ENCODE data around the gene SLC48A1. TPM values are rescaled to one million over a fixed set of nuclear protein-coding genes. Genes with fewer than 3 reads are reported as not detected.

The SLC48A1 gene
- total and polyA plus RNA-seq, 10 of the 15 experiments (the other 5 are each of a cell fraction or from before 2014, with no cell fraction given), result 1.1 to 4.9 (median 1.9) TPM

GRCh38 chr12:47821346-47821706 lies 48.3 kb downstream of the SLC48A1 start:
- H3K79me2 ChIP-seq (ENCODE audit: control insufficient read depth, insufficient read depth, low read length), result peaks cover 15% of the 10 kb centered on the region
- peaks cover 27% of the 10 kb centered on the region for H3K4me1 ChIP-seq (ENCODE audit: control insufficient read depth, insufficient read depth, low read length)
- ChIA-PET POLR2A (interaction anchor here (0.8 to 1.1 kb wide), 2 partner anchors 9 to 11 kb away, joined by 3 to 4 read pairs; no protein-coding TSS in a partner anchor), SMC1A (ENCODE audit: uncharacterized antibody, unreplicated experiment) (interaction anchor here (1.9 to 3.4 kb wide), 2 partner anchors 11 to 15 kb away, joined by 13 to 23 read pairs; no protein-coding TSS in a partner anchor), CTCF (interaction anchor here (5.0 kb wide), 1 partner anchor 13 kb away, joined by 108 read pairs; no protein-coding TSS in a partner anchor), RAD21 (ENCODE audit: unreplicated experiment) (interaction anchor here (1.4 to 5.3 kb wide), 2 partner anchors 10 to 13 kb away, joined by 4 to 92 read pairs; no protein-coding TSS in a partner anchor)
- no peak overlapping the region for H3K4me3 ChIP-seq
- intact Hi-C loops (cut with micrococcal nuclease; ENCODE audit: unreplicated experiment), result no loop called here
- no peaks in the 10 kb centered on the region for H3K9me3 ChIP-seq (replicated peaks; ENCODE audit: control insufficient read depth, insufficient read depth, low read length)
- in situ Hi-C loops (cut with MboI), result no loop called here
- ATAC-seq (no peak), FAIRE-seq (no peak), DNase-seq (ENCODE audit: low read depth, low spot score) (no peak)
- H3K27me3 ChIP-seq (replicated peaks in 1 of 2; ENCODE audit: control insufficient read depth in 2 of 2, insufficient read depth in 2 of 2, low read length in 1 of 2), result peaks cover 0 to 7% of the 10 kb centered on the region in 2 experiments; a peak in 3 of 4 replicates
- no peak overlapping the region for H3K27ac ChIP-seq (ENCODE audit: control insufficient read depth, insufficient read depth)
- TF ChIP-seq HDGF (IDR thresholded peaks at IDR 0.05), result no peak
- TF ChIP-seq USF1 (IDR thresholded peaks at IDR 0.05; ENCODE audit: borderline replicate concordance, extremely low read length, insufficient read depth, low read depth, low read length), result no peak
- no peak for TF ChIP-seq EZH2 (IDR thresholded peaks at IDR 0.05; ENCODE audit: borderline replicate concordance, control insufficient read depth, low read depth, low read length)
- no peak for TF ChIP-seq MXI1 (IDR thresholded peaks at IDR 0.05; ENCODE audit: low read depth, low read length)
- no peak for TF ChIP-seq CHD4 (IDR thresholded peaks at IDR 0.05)
- no peak for TF ChIP-seq MTA3 (IDR thresholded peaks at IDR 0.05; ENCODE audit: borderline replicate concordance, low read length)
- TF ChIP-seq GABPA (IDR thresholded peaks at IDR 0.05; ENCODE audit: low read depth), result no peak
- no peak for TF ChIP-seq EED (IDR thresholded peaks at IDR 0.05; ENCODE audit: low read depth)
- no peaks in the 10 kb centered on the region; a peak in 1 of 4 replicates for H3K36me3 ChIP-seq (ENCODE audit: control insufficient read depth in 2 of 2, insufficient read depth in 2 of 2, low read length in 1 of 2)
- no TSS peak for BruUV-seq (replicated peaks)
- no peak overlapping the region for H2AFZ ChIP-seq (ENCODE audit: control insufficient read depth, low read depth, low read length)
- H4K20me1 ChIP-seq (ENCODE audit: control insufficient read depth, insufficient read depth), result no peaks in the 10 kb centered on the region; the same call in 1 of the 2 replicates
- 95% methylated on average over 4 of the region's 4 CpGs for WGBS (ENCODE audit: insufficient coverage, insufficient replicate concordance, low lambda C conversion rate, missing lambda C conversion rate)
- no peak overlapping the region for H3K4me2 ChIP-seq (ENCODE audit: control insufficient read depth, insufficient read depth)
- no peak overlapping the region for H3K9ac ChIP-seq (ENCODE audit: control insufficient read depth, insufficient read depth, low read length)
